ENCODE measurements around the gene TMEM225. TPM values are rescaled to one million over a fixed set of nuclear protein-coding genes. Genes with fewer than 3 reads are reported as not detected.

The TMEM225 gene
- total and polyA plus RNA-seq, 7 donors: not detected

DNA sequence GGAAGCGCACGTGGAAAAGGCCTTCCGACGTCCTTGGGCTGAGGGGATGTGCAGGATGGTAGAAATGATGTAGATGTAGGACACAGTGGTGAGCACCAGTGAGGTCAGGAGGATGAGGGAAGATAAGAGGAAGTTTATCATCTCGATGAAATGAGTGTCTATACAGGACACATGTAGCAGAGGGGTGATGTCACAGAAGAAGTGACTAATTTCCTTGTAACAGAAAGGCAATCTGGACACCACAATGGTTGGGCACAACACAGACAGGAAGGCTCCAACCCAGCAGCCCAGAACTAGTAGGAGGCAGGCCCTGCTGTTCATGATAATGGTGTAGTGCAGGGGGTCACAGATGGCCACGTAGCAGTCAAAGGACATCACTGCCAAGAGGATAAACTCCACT is 44.3 kb downstream of the TMEM225 start:
- Histone ChIP-seq H3K36me3 (no peaks in the 10 kb centered on the region), H3K9me3 (peaks cover 0 to 2% (median 0%) of the 10 kb centered on the region in 4 donors), H3K27ac (no peak overlapping the region), H3K27me3 (no peaks in the 10 kb centered on the region), H3K4me3 (no peak overlapping the region), H3K4me1 (no peaks in the 10 kb centered on the region)
- WGBS, 2 donors: 80 to 89% methylated on average over 6 of the region's 6 CpGs
- no peak for DNase-seq
- intact Hi-C loops (cut with DNase I): no loop called here
- TF ChIP-seq POLR2AphosphoS5 (IDR thresholded peaks at IDR 0.05) (no peak), CTCF (IDR thresholded peaks at IDR 0.05) (no peak), POLR2A (IDR thresholded peaks at IDR 0.05) (no peak), EP300 (IDR thresholded peaks at IDR 0.05) (no peak)

DNA sequence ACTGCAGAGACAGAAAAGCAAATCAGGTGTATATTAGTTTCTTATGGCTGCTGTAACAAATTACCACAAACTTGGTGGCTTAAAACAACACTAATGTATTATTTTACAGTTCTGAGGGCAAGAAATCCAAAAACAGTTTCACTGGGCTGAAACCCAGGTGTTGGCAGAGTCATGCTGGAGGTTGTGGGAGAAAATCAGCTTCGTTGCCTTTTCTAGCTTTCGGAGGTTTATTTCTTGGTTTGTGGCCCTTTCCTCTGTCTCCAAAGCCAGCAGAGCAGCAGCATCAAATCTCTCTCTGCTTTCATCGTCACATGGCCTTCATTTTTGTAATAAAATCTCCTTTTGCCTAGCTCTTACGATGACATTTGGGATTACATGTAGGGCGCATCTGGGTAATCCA is 46.3 kb downstream of the TMEM225 start:
- no peaks in the 10 kb centered on the region for H3K27me3 ChIP-seq
- intact Hi-C loops (cut with DNase I): no loop called here
- DNase-seq: no peak
- H3K36me3 ChIP-seq: no peaks in the 10 kb centered on the region
- H3K4me1 ChIP-seq: no peaks in the 10 kb centered on the region
- WGBS, 2 donors: 89 to 90% methylated on average over 5 of the region's 5 CpGs
- TF ChIP-seq EP300 (IDR thresholded peaks at IDR 0.05): no peak
- TF ChIP-seq POLR2AphosphoS5 (IDR thresholded peaks at IDR 0.05): no peak
- TF ChIP-seq POLR2A (IDR thresholded peaks at IDR 0.05): no peak
- TF ChIP-seq CTCF (IDR thresholded peaks at IDR 0.05): no peak
- H3K27ac ChIP-seq: no peak overlapping the region
- no peak overlapping the region for H3K4me3 ChIP-seq
- H3K9me3 ChIP-seq: peaks cover 0 to 2% (median 0%) of the 10 kb centered on the region in 4 donors

GRCh38 chr11:123838659-123839058 is 46.8 kb downstream of the TMEM225 start:
- 67 to 74% methylated on average over 1 of the region's 1 CpG for WGBS, 2 donors

DNA sequence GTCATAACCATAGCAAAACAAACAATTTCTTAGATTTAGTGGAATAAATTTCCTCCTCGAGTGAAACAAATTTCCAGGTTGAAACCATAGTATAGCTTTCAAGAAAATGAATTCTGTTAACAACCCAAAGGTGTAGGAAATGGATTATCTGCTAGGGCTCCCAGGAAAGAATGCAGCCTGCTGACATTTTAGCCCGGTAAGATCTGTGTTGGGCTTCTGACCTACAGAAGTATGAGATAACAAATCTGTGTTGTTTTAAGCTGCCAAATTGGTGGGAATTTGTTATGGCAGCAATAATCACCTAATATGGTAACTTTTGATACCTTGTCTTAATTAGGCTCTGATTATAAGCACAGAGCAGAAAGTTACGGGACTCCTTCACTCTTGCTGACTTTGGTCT is 47.3 kb downstream of the TMEM225 start:
- Histone ChIP-seq H3K36me3 (no peaks in the 10 kb centered on the region), H3K4me1 (no peaks in the 10 kb centered on the region), H3K9me3 (peaks cover 0 to 2% (median 0%) of the 10 kb centered on the region in 4 donors), H3K4me3 (no peak overlapping the region), H3K27me3 (no peaks in the 10 kb centered on the region), H3K27ac (no peak overlapping the region)
- intact Hi-C loops (cut with DNase I): no loop called here
- TF ChIP-seq CTCF (IDR thresholded peaks at IDR 0.05): no peak
- no peak for TF ChIP-seq EP300 (IDR thresholded peaks at IDR 0.05)
- TF ChIP-seq POLR2AphosphoS5 (IDR thresholded peaks at IDR 0.05): no peak
- TF ChIP-seq POLR2A (IDR thresholded peaks at IDR 0.05): no peak
- WGBS, 2 donors: 64 to 65% methylated on average over 3 of the region's 3 CpGs
- DNase-seq: no peak

More at GRCh38 chr11:123838659-123839058, 46.8 kb downstream of the TMEM225 start:
- Histone ChIP-seq H3K36me3 (no peaks in the 10 kb centered on the region), H3K9me3 (peaks cover 0 to 2% (median 0%) of the 10 kb centered on the region in 4 donors), H3K4me1 (no peaks in the 10 kb centered on the region), H3K27me3 (no peaks in the 10 kb centered on the region), H3K4me3 (no peak overlapping the region), H3K27ac (no peak overlapping the region)
- intact Hi-C loops (cut with DNase I): no loop called here
- no peak for DNase-seq
- no peak for TF ChIP-seq CTCF (IDR thresholded peaks at IDR 0.05)

GRCh38 chr11:123833095-123833494 is 52.4 kb downstream of the TMEM225 start:
- TF ChIP-seq EP300 (IDR thresholded peaks at IDR 0.05) (no peak), POLR2AphosphoS5 (IDR thresholded peaks at IDR 0.05) (no peak), POLR2A (IDR thresholded peaks at IDR 0.05) (no peak), CTCF (IDR thresholded peaks at IDR 0.05) (no peak)

More at GRCh38 chr11:123833095-123833494, 52.4 kb downstream of the TMEM225 start:
- Histone ChIP-seq H3K36me3 (no peaks in the 10 kb centered on the region), H3K4me1 (no peaks in the 10 kb centered on the region), H3K4me3 (no peak overlapping the region), H3K9me3 (no peaks in the 10 kb centered on the region), H3K27ac (no peak overlapping the region), H3K27me3 (no peaks in the 10 kb centered on the region)
- WGBS, 2 donors: 86 to 95% methylated on average over 2 of the region's 2 CpGs
- intact Hi-C loops (cut with DNase I): no loop called here
- DNase-seq: no peak

Data from sigmoid colon (tissue), 7 donors.